HFFc6 (cell line): ENCODE results near the gene SOS2. TPM values are rescaled to one million over a fixed set of nuclear protein-coding genes. Genes with fewer than 3 reads are reported as not detected.

Experiments
- DNase-seq: peaks from one replicate; pipeline ENCODE4 v3.0.0-alpha.2; 2018
- H3K27ac Mint-ChIP-seq: 2 replicates; pipeline ENCODE4 v1.8.0; 2020; ENCODE audit warnings: mild to moderate bottlenecking, mixed read lengths
- H3K27me3 Mint-ChIP-seq: 2 replicates; pipeline ENCODE4 v1.8.0; 2021; ENCODE audit warnings: mild to moderate bottlenecking, moderate library complexity, mixed read lengths; ENCODE audit not compliant: insufficient read depth
- H3K36me3 Mint-ChIP-seq: 2 replicates; pipeline ENCODE4 v1.8.0; 2021; ENCODE audit warnings: low read depth, mixed read lengths
- H3K4me1 Mint-ChIP-seq: 2 replicates; pipeline ENCODE4 v1.8.0; 2020; ENCODE audit warnings: low read depth, mixed read lengths
- H3K4me3 Mint-ChIP-seq: 2 replicates; pipeline ENCODE4 v1.8.0; 2020; ENCODE audit warnings: mild to moderate bottlenecking, moderate library complexity, mixed read lengths
- H3K9me3 Mint-ChIP-seq: 2 replicates; pipeline ENCODE4 v1.8.0; 2020; ENCODE audit warnings: mild to moderate bottlenecking, mixed read lengths
- CTCF ChIP-seq: fragments of 200-600 bp; sonication (generic); IDR thresholded peaks from 2 replicates; pipeline ENCODE4 v1.5.0; 2021; ENCODE audit warnings: antibody characterized with exemption, mild to moderate bottlenecking
- total RNA-seq, 6 experiments: library from RNA; stranded (reverse); fragmentation: NEBNext Ultra II Directional; extraction: Animal tissue kit (Norgen Biotek cat#: 25700); gene quantifications; 2 replicates in 1 of 6; 3 replicates in 5 of 6; pipeline ENCODE4 v1.2.3, GENCODE V29; 2021

The SOS2 gene
- total RNA-seq, 6 experiments from 2014 or later, result 11.8 to 14.5 (median 13.3) TPM

GRCh38 chr14:50233951-50234250 lies 2.5 kb upstream of the SOS2 start:
- H3K4me1 Mint-ChIP-seq, result peaks cover 27% of the 10 kb centered on the region
- H3K9me3 Mint-ChIP-seq, result no peaks in the 10 kb centered on the region
- DNase-seq, result no peak
- TF ChIP-seq CTCF, result no peak
- H3K36me3 Mint-ChIP-seq, result peaks cover under 1% of the 10 kb centered on the region
- no peak overlapping the region for H3K4me3 Mint-ChIP-seq
- H3K27me3 Mint-ChIP-seq, result no peaks in the 10 kb centered on the region
- no peak overlapping the region for H3K27ac Mint-ChIP-seq

- no peak for DNase-seq
- Mint-ChIP-seq H3K27ac (no peak overlapping the region), H3K4me1 (peaks cover 31% of the 10 kb centered on the region), H3K4me3 (no peak overlapping the region), H3K27me3 (no peaks in the 10 kb centered on the region), H3K36me3 (peaks cover 5% of the 10 kb centered on the region), H3K9me3 (no peaks in the 10 kb centered on the region)
- no peak for TF ChIP-seq CTCF
Measured at GRCh38 chr14:50233166-50233950, 2.0 kb upstream of the SOS2 start.

- H3K36me3 Mint-ChIP-seq, result peaks cover 5% of the 10 kb centered on the region
- peak overlapping the region; percentile 88 for H3K4me3 Mint-ChIP-seq
- TF ChIP-seq CTCF, result no peak
- no peak for DNase-seq
- peak overlapping the region; percentile 90 for H3K27ac Mint-ChIP-seq
- peaks cover 31% of the 10 kb centered on the region for H3K4me1 Mint-ChIP-seq
- no peaks in the 10 kb centered on the region for H3K9me3 Mint-ChIP-seq
- no peaks in the 10 kb centered on the region for H3K27me3 Mint-ChIP-seq
Measured at GRCh38 chr14:50232276-50232642, 881 bp upstream of the SOS2 start.

GRCh38 chr14:50230701-50231474 lies 490 bp downstream of the SOS2 start:
- Mint-ChIP-seq H3K4me3 (peak overlapping the region; percentile 94), H3K36me3 (peaks cover 5% of the 10 kb centered on the region), H3K9me3 (no peaks in the 10 kb centered on the region), H3K27me3 (no peaks in the 10 kb centered on the region), H3K4me1 (peaks cover 42% of the 10 kb centered on the region), H3K27ac (peak overlapping the region; percentile 84)
- TF ChIP-seq CTCF, result no peak
- DNase-seq, result peak; percentile 29

GRCh38 chr14:50230401-50230700 lies 1.0 kb downstream of the SOS2 start:
- H3K4me3 Mint-ChIP-seq, result peak overlapping the region; percentile 94
- no peaks in the 10 kb centered on the region for H3K27me3 Mint-ChIP-seq
- H3K36me3 Mint-ChIP-seq, result peaks cover 5% of the 10 kb centered on the region

More at GRCh38 chr14:50230401-50230700, 1.0 kb downstream of the SOS2 start:
- Mint-ChIP-seq H3K9me3 (no peaks in the 10 kb centered on the region), H3K27ac (peak overlapping the region; percentile 84), H3K4me1 (peaks cover 48% of the 10 kb centered on the region)
- DNase-seq, result no peak
- no peak for TF ChIP-seq CTCF
